ENCODE measurements around the gene DCAF11.
"Not testable (repeated sequence)": the region's sequence is repeated elsewhere in the genome, so short reads cannot be mapped to it uniquely, and the experiment has no call there.

Gene DCAF11

GRCh38 chr14:24098229-24098926 is 16.2 kb upstream of the DCAF11 start:
- DNase-seq: no peak

- DNase-seq: no peak
Measured at GRCh38 chr14:24098927-24099813, 15.4 kb upstream of the DCAF11 start.

- DNase-seq: no peak
Measured at GRCh38 chr14:24100197-24100981, 14.2 kb upstream of the DCAF11 start.

- DNase-seq: no peak
Measured at GRCh38 chr14:24100982-24101494, 13.5 kb upstream of the DCAF11 start.

- no peak for DNase-seq
Measured at GRCh38 chr14:24102357-24103048, 12.1 kb upstream of the DCAF11 start.

- no peak for DNase-seq
Measured at GRCh38 chr14:24103451-24103850, 11.1 kb upstream of the DCAF11 start.

GRCh38 chr14:24105609-24106239 is 8.9 kb upstream of the DCAF11 start:
- DNase-seq: not testable (repeated sequence)

- DNase-seq: no peak
Measured at GRCh38 chr14:24106672-24107271, 7.8 kb upstream of the DCAF11 start.

- no peak for DNase-seq
Measured at GRCh38 chr14:24108336-24108874, 6.2 kb upstream of the DCAF11 start.

- no peak for DNase-seq
Measured at GRCh38 chr14:24110060-24110459, 4.5 kb upstream of the DCAF11 start.

GRCh38 chr14:24110523-24110922 is 4.1 kb upstream of the DCAF11 start:
- no peak for DNase-seq

- no peak for DNase-seq
Measured at GRCh38 chr14:24113379-24113800, 1.2 kb upstream of the DCAF11 start.

GRCh38 chr14:24113801-24114531 is 611 bp upstream of the DCAF11 start:
- peak; percentile 40 for DNase-seq

- no peak for DNase-seq
Measured at GRCh38 chr14:24115422-24116127, 998 bp downstream of the DCAF11 start.

GRCh38 chr14:24116128-24116814 is 1.7 kb downstream of the DCAF11 start:
- no peak for DNase-seq

- DNase-seq: no peak
Measured at GRCh38 chr14:24117179-24117578, 2.6 kb downstream of the DCAF11 start.

- no peak for DNase-seq
Measured at GRCh38 chr14:24119691-24120090, 5.1 kb downstream of the DCAF11 start.

- DNase-seq: no peak
Measured at GRCh38 chr14:24121210-24121609, 6.6 kb downstream of the DCAF11 start.

GRCh38 chr14:24122416-24122815 is 7.8 kb downstream of the DCAF11 start:
- DNase-seq: no peak

All from 8988T (cell line).